OCI-M2 (cell line): Measurements from ENCODE around the gene NCS1.

Experiments used
- DNase-seq: peaks from one replicate; lab custom pipeline; 2025; ENCODE audit not compliant: unreplicated experiment; lab: John Stamatoyannopoulos, UW

Gene NCS1

DNA sequence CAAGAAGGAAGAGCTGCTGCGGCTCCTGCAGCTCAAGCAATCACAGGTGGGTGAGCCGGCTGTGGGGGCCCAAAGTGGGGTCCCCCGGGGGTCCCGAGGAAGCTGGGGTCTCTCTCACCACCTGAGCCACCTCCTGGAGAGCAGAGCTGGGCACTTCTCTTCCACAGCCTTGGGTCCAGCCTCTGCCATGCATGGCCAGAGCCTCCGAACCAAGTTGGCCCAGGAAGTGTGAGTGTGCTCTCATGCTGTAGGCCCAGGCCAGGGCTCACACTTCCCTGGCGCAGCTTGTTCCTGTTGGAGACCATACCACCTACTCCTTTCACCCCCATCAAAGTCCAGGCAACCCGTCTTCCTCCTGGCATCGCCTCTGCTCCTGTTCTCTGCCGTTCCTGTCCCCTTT, 113.1 kb downstream of the NCS1 start:
- DNase-seq: no peak

DNA sequence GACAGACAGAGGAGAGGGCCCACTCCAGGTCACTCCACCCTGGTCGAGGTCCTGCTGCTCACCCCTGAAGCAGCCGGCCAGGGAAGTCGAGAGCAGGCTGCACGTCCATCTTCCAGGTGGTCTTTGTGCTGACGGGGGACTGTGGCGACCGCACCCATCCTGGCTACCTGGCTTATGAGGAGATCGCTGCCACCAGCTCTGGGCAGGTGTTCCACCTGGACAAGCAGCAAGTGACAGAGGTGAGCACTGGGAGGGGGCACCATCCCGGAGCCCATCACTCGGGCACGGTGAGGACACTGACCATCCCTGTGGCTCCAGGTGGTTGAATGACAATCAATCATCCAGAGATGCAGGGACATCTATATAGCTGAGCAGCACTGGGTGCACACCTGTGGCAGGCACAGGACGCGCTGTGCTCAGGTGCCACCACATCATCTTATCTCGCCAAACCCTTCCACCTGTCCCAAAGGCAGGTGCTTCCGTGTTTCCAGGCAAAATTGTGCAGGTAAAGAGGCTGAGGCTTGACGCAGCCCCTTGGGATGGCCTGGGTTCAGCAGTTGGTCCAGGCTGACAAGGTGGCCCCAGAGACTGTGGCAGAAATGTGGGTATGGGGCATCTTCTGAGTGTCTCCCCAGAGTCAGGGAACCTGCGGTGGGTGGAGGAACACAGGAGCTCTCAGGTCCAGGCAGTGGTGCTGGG, 114.0 kb downstream of the NCS1 start:
- no peak for DNase-seq
